Endodermal cell (in vitro differentiated cells): Measurements from ENCODE around the gene AMER3. TPM values are rescaled to one million over a fixed set of nuclear protein-coding genes. Genes with fewer than 3 reads are reported as not detected.

Experiments used
- DNase-seq: peaks from one replicate; pipeline ENCODE4 v3.0.0-alpha.2; 2017
- H3K27ac ChIP-seq: 2 replicates; pipeline ENCODE4 v1.5.1; 2013; ENCODE audit warnings: mild to moderate bottlenecking, low read depth, low read length, moderate library complexity
- H3K27me3 ChIP-seq: 2 replicates; pipeline ENCODE4 v1.6.1; 2013; ENCODE audit warnings: mild to moderate bottlenecking, low read length, moderate library complexity; ENCODE audit not compliant: insufficient read depth, control insufficient read depth, poor library complexity, severe bottlenecking
- H3K36me3 ChIP-seq: 2 replicates; pipeline ENCODE4 v1.7.0; 2013; ENCODE audit warnings: mild to moderate bottlenecking, low read length, moderate library complexity; ENCODE audit not compliant: control insufficient read depth, insufficient read depth
- H3K4me1 ChIP-seq: one replicate; pipeline ENCODE4 v1.7.0; 2013; ENCODE audit warnings: low read length; ENCODE audit not compliant: control insufficient read depth, insufficient read depth
- H3K4me3 ChIP-seq: 2 replicates; pipeline ENCODE4 v1.5.1; 2013; ENCODE audit warnings: mild to moderate bottlenecking, low read length, moderate library complexity
- H3K9ac ChIP-seq: 2 replicates; pipeline ENCODE4 v1.6.1; 2013; ENCODE audit warnings: mild to moderate bottlenecking, low read length, moderate library complexity; ENCODE audit not compliant: poor library complexity, severe bottlenecking; ENCODE audit errors: extremely low read depth
- H3K9me3 ChIP-seq: 2 replicates; pipeline ENCODE4 v1.6.1; 2013; ENCODE audit warnings: mild to moderate bottlenecking, low read length, moderate library complexity; ENCODE audit not compliant: control insufficient read depth
- H3K27ac Mint-ChIP-seq: 2 replicates; pipeline ENCODE4 v1.8.0; 2020; ENCODE audit warnings: mixed read lengths
- H3K27me3 Mint-ChIP-seq: 2 replicates; pipeline ENCODE4 v1.8.0; 2021; ENCODE audit warnings: mild to moderate bottlenecking, mixed read lengths; ENCODE audit not compliant: insufficient read depth
- H3K36me3 Mint-ChIP-seq: 2 replicates; pipeline ENCODE4 v1.8.0; 2020; ENCODE audit warnings: low read depth, mixed read lengths
- H3K4me1 Mint-ChIP-seq: 2 replicates; pipeline ENCODE4 v1.8.0; 2020; ENCODE audit warnings: mixed read lengths
- H3K4me3 Mint-ChIP-seq: 2 replicates; pipeline ENCODE4 v1.8.0; 2020; ENCODE audit warnings: mild to moderate bottlenecking, moderate library complexity, mixed read lengths
- H3K9me3 Mint-ChIP-seq: 2 replicates; pipeline ENCODE4 v1.8.0; 2020; ENCODE audit warnings: mild to moderate bottlenecking, mixed read lengths
- CTCF ChIP-seq: fragments of 200-600 bp; sonication (generic); conservative IDR thresholded peaks from 2 replicates; pipeline ENCODE4 v1.5.0; 2021; ENCODE audit warnings: antibody characterized with exemption, mild to moderate bottlenecking
- WGBS, 2 experiments: methylation state at CpG; one replicate each; pipeline versions ENCODE4 v1.1.5 to v1.1.7; 2013; ENCODE audit warnings: missing lambda C conversion rate in 2 of 2, mixed read lengths in 1 of 2; ENCODE audit not compliant: insufficient coverage in 1 of 2, insufficient read length in 1 of 2; 5-methylcytosine and 5-hydroxymethylcytosine counted together
- total RNA-seq, 2 donors: library from RNA; stranded (reverse); fragmentation: NEBNext Ultra II Directional in 1 of 2; extraction: Animal tissue kit (Norgen Biotek cat#: 25700) in 1 of 2; gene quantifications; 2 replicates in 1 of 2; 3 replicates in 1 of 2; pipeline ENCODE4 v1.2.1, GENCODE V29; 2021

AMER3 gene
- total RNA-seq, 2 donors from 2014 or later = 0.91 to 2.3 TPM

- WGBS, 2 experiments = 49 to 57% methylated on average over 11 to 16 of the region's 16 CpGs
- Mint-ChIP-seq H3K4me3 (peak overlapping the region; percentile 82), H3K36me3 (no peaks in the 10 kb centered on the region), H3K9me3 (no peaks in the 10 kb centered on the region), H3K4me1 (peaks cover 14% of the 10 kb centered on the region), H3K27ac (no peak overlapping the region), H3K27me3 (peaks cover 50% of the 10 kb centered on the region)
- no peak for TF ChIP-seq CTCF
- Histone ChIP-seq H3K4me1 (no peaks in the 10 kb centered on the region), H3K9ac (no peak overlapping the region), H3K27ac (no peak overlapping the region), H3K4me3 (peak overlapping the region; percentile 74), H3K36me3 (no peaks in the 10 kb centered on the region), H3K9me3 (no peaks in the 10 kb centered on the region), H3K27me3 (peaks cover 47% of the 10 kb centered on the region)
- DNase-seq = no peak
These were observed 1.7 kb downstream of the AMER3 start for GRCh38 chr2:130756874-130757668.

GRCh38 chr2:130759906-130760753 is 4.8 kb downstream of the AMER3 start:
- H3K4me3 ChIP-seq = no peak overlapping the region
- TF ChIP-seq CTCF = no peak
- peaks cover 9% of the 10 kb centered on the region for H3K4me1 Mint-ChIP-seq
- no peak overlapping the region for H3K27ac ChIP-seq
- H3K27me3 Mint-ChIP-seq = peaks cover 40% of the 10 kb centered on the region
- H3K36me3 Mint-ChIP-seq = no peaks in the 10 kb centered on the region
- no peak for DNase-seq
- no peak overlapping the region for H3K4me3 Mint-ChIP-seq
- H3K36me3 ChIP-seq = no peaks in the 10 kb centered on the region
- H3K9me3 Mint-ChIP-seq = no peaks in the 10 kb centered on the region
- peaks cover 35% of the 10 kb centered on the region for H3K27me3 ChIP-seq
- H3K9ac ChIP-seq = no peak overlapping the region
- WGBS, 2 experiments = 84 to 88% methylated on average over 7 to 10 of the region's 10 CpGs
- H3K9me3 ChIP-seq = no peaks in the 10 kb centered on the region
- no peak overlapping the region for H3K27ac Mint-ChIP-seq
- no peaks in the 10 kb centered on the region for H3K4me1 ChIP-seq

GRCh38 chr2:130760754-130761751 is 5.7 kb downstream of the AMER3 start:
- 86% methylated on average over 9 to 14 of the region's 14 CpGs for WGBS, 2 experiments
- peaks cover 35% of the 10 kb centered on the region for H3K27me3 Mint-ChIP-seq

More at GRCh38 chr2:130760754-130761751, 5.7 kb downstream of the AMER3 start:
- Histone ChIP-seq H3K27me3 (peaks cover 30% of the 10 kb centered on the region), H3K4me1 (no peaks in the 10 kb centered on the region), H3K9me3 (no peaks in the 10 kb centered on the region), H3K9ac (no peak overlapping the region), H3K4me3 (no peak overlapping the region), H3K27ac (no peak overlapping the region), H3K36me3 (no peaks in the 10 kb centered on the region)
- no peak for TF ChIP-seq CTCF
- no peak overlapping the region for H3K4me3 Mint-ChIP-seq
- H3K4me1 Mint-ChIP-seq = peaks cover 8% of the 10 kb centered on the region
- H3K36me3 Mint-ChIP-seq = no peaks in the 10 kb centered on the region
- no peak overlapping the region for H3K27ac Mint-ChIP-seq
- no peak for DNase-seq
- H3K9me3 Mint-ChIP-seq = no peaks in the 10 kb centered on the region
